GM19035 (cell line): ENCODE data around the gene P2RY2.
"Not testable (repeated sequence)": the region's sequence is repeated elsewhere in the genome, so short reads cannot be mapped to it uniquely, and the experiment has no call there.

Experiments used
- ATAC-seq: cut with Tn5 transposase; IDR thresholded peaks from one replicate; pipeline ENCODE4 v1.9.1; 2021; ENCODE audit not compliant: unreplicated experiment

The P2RY2 gene

GRCh38 chr11:73226297-73227006 is 8.4 kb downstream of the P2RY2 start:
- no peak for ATAC-seq

- ATAC-seq = no peak
Measured at GRCh38 chr11:73227571-73228211, 9.6 kb downstream of the P2RY2 start.

- no peak for ATAC-seq
Measured at GRCh38 chr11:73228268-73229134, 10.4 kb downstream of the P2RY2 start.

- ATAC-seq = no peak
Measured at GRCh38 chr11:73229321-73229895, 11.3 kb downstream of the P2RY2 start.

GRCh38 chr11:73229896-73230875 is 12.1 kb downstream of the P2RY2 start:
- ATAC-seq = no peak

GRCh38 chr11:73230931-73231330 is 12.8 kb downstream of the P2RY2 start:
- no peak for ATAC-seq

GRCh38 chr11:73232487-73232886 is 14.4 kb downstream of the P2RY2 start:
- not testable (repeated sequence) for ATAC-seq

GRCh38 chr11:73233211-73233610 is 15.1 kb downstream of the P2RY2 start:
- no peak for ATAC-seq

- no peak for ATAC-seq
Measured at GRCh38 chr11:73233692-73234470, 15.8 kb downstream of the P2RY2 start.

DNA sequence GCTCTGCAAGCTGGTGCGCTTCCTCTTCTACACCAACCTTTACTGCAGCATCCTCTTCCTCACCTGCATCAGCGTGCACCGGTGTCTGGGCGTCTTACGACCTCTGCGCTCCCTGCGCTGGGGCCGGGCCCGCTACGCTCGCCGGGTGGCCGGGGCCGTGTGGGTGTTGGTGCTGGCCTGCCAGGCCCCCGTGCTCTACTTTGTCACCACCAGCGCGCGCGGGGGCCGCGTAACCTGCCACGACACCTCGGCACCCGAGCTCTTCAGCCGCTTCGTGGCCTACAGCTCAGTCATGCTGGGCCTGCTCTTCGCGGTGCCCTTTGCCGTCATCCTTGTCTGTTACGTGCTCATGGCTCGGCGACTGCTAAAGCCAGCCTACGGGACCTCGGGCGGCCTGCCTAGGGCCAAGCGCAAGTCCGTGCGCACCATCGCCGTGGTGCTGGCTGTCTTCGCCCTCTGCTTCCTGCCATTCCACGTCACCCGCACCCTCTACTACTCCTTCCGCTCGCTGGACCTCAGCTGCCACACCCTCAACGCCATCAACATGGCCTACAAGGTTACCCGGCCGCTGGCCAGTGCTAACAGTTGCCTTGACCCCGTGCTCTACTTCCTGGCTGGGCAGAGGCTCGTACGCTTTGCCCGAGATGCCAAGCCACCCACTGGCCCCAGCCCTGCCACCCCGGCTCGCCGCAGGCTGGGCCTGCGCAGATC is 16.5 kb downstream of the P2RY2 start:
- no peak for ATAC-seq

- ATAC-seq = no peak
Measured at GRCh38 chr11:73235236-73235786, 17.2 kb downstream of the P2RY2 start.

DNA sequence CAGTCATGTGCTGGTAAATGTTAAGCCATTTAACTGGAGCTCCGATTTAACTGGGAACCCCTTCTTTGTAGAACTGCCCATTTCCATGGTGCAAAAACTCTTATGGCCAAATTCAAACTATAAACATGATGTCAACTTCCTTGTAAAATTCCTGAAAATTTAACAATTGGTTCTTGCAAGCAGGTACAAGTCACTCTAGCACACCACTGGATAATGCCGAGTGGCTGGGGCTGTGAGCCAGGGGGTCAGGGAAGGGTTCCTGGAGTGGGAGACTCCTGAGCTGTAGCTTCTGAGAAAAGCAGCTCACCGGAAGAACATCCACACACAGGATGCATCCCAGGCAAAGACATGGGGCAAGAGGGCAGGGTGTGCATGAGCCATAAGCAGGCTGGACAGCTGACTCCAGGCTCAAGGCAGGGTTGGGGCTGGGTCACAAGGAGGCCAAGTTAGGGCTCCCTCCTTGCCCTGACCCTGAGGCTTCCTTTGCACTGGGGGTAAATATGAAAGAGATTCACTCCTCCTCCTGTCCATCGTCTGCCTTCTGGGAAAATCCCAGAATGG is 18.2 kb downstream of the P2RY2 start:
- ATAC-seq = no peak

- ATAC-seq = no peak
Measured at GRCh38 chr11:73236854-73237253, 18.8 kb downstream of the P2RY2 start.

DNA sequence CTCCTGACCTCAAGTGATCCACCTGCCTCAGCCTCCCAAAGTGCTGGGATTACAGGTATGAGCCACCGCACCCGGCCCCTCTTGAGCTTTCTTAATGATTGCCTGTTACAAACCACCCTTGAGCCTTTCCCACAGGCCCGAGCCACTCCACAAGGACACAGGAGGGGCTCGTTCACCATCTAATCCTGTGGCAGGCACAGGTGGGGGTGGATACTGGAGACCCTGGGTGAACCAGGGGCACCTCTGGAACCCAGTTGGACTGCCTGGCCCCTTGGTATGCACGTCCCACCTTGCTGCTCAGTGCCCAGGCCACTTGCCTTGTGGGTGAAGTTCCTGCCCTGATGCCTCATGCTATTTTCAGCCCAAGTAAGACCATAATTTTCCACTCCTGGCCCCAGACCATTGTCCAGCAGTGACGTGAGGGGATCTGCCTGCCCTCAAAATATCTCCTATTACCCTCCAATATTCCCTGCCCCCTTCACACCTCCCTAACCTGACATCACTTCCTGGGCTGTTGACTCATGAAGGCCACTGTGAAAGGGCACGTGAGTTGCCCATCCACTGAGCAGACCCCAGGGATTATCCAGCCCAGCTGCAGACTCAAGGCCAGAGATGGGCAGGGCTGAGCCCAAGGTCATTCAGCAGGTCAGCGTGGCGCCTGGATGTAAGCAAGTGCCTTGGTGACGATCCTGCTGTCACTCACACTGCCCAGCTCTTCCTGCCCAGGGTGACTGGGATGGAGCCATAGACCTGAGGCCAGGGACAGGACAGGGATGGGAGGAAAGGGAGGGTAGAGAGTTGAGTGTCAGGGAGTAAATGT is 19.6 kb downstream of the P2RY2 start:
- no peak for ATAC-seq

DNA sequence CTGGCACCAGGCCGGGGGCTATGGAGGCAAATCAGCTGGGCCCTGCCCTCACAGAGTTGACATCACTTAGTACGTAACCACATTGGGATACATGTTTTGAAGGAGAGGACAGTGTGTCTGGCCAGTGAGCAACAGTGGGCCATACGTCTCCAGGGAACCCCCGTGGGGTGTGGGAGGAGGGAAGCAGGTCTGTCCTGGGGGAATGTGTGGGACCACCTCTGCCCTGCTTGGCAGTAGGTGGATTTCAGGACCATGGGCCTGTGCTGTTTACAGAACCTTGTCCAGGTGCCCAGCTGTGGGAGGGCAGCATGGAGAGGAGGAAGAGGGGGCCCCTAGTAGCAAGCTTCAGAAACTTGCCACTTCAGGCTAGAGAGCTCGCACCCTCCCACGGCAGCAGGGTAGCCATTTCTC is 21.0 kb downstream of the P2RY2 start:
- ATAC-seq = no peak

DNA sequence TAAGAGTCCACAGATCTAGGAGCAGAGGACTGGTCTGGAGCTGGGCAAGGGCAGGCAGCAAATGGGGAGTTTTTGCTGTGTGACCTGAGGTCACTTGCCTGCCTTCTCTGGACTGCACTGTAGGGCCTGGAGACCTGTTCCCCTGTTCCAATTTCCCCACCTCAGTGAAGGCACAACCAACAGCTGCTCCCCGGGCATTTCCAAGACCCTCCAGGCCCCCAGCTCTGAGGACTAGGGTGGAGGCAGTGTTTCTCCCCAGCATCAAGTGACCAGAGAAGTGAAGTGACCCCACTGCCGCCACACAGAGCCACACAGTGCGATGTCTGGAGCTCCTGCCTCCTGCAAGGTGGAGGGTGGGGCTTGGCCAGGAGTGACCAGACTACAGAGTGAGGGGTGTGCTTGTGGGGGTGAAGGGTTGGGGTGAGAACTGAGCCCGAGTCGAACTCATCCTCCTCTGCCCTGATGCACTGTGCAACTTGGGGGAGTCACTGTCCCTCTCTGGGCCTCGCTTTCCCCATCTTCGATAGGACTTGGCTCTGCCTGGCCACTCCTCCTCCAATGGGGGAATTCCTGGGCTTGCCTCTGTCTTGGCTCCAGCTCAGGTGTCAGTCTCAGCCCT is 21.6 kb downstream of the P2RY2 start:
- ATAC-seq = no peak

- ATAC-seq = no peak
Measured at GRCh38 chr11:73240190-73240781, 22.2 kb downstream of the P2RY2 start.
